Hair follicle dermal papilla cell (primary cell): ENCODE measurements around the gene TOMM70. TPM values are rescaled to one million over a fixed set of nuclear protein-coding genes. Genes with fewer than 3 reads are reported as not detected.

ENCODE experiments used
- total RNA-seq: library from RNA; depleted of rRNA; stranded (reverse); fragments of >200 nt; gene quantifications from 2 replicates; pipeline ENCODE4 v1.2.3, GENCODE V29; 2012

The TOMM70 gene
- total RNA-seq: 53.3 and 54.8 TPM in 2 replicates

DNA sequence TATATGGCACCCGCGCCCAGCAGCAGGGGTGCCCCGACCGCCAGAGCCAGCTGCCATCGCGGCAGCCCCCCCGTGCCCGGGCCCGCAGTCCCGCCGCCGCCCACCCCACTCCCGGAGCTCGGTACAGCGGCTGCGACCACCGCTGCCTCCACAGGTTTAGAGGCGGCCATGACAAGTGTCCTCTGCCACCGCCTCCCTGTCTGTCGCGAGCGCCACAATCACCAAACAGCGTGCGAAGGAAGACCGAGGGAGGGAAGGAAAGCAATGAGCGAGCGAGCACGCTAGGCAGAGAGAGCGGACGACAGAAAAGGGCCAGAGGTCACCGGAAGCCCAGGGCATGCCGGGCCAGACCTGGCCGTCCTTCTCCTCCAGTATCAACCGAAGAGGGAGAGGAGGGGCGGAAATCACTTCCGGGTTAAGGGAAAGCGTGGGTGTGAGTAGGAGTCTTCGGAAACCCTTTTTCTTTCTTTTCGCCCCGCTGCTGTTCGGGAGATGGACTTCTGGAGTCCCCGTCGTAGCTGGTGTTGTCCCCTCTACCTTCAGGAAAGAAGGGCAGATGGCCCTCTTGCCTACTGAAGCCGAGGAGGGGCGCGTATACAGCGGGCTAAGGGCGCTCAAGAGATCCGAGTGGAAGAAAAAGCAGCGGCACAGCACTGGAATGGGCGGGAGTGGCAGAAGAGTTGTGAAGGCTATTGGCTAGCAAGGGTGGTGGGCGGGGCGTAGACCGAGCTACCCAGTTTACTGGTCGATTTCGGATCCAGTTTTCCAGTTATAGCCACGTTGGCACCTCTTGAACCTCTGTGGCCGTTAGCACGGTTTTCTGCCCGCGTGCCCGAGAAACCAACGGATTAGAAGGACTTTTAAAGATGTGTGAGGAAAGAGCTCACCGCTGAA is at the start of gene TOMM70, which contains the start of gene LNP1:
Gene TOMM70 (minus strand): TSS at position 310 of the 894 bp plus-strand sequence. CDS start 140 bp downstream, at position 170.
Gene LNP1 (plus strand): TSS at position 760 of the 894 bp plus-strand sequence. CDS start 28,191 bp downstream, outside the sequence.

DNA sequence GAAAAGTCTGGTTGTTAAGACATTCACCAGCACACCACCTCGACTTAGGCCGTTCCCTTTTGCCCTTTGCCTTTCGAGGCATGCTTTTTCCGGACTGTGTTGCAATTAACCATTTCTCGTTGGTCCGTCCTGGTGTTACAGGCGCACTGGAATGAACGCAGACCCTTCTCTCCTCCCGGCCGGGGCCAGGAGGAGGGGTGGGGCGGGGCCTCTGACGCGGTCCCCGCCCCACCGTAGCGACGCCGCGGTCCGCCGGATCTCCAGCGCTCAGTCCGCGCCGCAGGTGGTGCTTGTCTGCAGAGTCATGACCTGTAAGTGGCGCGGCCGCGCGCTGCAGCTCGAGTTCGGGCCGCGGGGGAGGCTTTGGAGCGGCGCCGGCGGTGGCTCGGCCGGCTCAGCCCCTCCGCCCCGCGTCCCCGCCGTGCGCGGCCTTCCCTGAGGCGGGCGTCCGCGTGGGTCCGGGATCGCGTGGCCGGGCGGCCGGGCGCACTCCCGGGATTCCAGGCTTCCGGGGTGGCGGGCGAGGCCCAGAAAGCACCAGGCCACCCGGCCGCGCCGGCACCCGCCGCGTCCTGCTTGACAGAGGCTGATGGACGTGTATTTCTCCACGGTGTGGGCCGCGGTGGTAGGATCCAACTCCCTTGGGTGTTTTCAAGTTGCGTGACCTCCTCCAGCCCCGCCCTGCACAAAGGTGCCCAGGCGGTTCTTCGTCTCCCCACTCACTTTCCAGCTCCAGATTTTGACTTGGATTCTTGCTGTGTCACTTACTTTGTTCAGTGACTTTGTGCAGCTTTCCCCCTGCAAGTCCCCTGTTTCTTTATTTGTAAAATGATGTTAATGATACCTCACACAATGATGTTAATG is 66.2 kb downstream of the TOMM70 start, which contains the start of gene NIT2:
Gene NIT2 (plus strand): TSS at position 270 of the 864 bp plus-strand sequence. CDS start 35 bp downstream, at position 305.

Other genes with a start within 250 kb of the TOMM70 start
- gene TBC1D23, start 140.1 kb downstream of the TOMM70 start, total RNA-seq: 65.1 and 69.9 TPM in 2 replicates
- 20.1 and 20.5 TPM in 2 replicates for gene NIT2, start 66.3 kb downstream of the TOMM70 start, total RNA-seq
- gene LNP1, start 450 bp upstream of the TOMM70 start, total RNA-seq: 3.6 and 4.1 TPM in 2 replicates
- gene TMEM45A, start 91.5 kb upstream of the TOMM70 start, total RNA-seq: 48.7 and 62.5 TPM in 2 replicates
- not detected in 2 replicates for gene ADGRG7, start 208.5 kb upstream of the TOMM70 start, total RNA-seq